ENCODE results near the gene TRRAP.

DNA sequence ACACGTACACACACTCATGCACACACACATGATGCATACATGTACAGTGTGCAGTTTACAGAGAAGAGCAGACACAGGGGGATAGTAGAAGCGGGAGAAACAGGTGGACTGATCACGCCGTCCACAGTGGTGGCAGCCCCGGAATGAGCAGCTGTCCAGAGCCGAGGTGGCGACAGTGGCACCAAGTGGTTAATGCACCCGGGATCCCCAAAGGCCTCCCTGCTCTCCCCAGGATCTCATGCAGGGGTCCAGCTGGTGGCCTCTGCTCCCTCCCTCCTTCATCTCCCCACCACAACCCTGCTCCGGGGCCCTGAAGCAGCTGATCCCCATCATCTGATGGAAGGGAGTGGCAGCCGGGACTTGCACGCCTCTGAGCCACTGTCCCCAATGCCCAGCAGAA lies 38.2 kb upstream of the TRRAP start:
- TF ChIP-seq, protein P1, sequence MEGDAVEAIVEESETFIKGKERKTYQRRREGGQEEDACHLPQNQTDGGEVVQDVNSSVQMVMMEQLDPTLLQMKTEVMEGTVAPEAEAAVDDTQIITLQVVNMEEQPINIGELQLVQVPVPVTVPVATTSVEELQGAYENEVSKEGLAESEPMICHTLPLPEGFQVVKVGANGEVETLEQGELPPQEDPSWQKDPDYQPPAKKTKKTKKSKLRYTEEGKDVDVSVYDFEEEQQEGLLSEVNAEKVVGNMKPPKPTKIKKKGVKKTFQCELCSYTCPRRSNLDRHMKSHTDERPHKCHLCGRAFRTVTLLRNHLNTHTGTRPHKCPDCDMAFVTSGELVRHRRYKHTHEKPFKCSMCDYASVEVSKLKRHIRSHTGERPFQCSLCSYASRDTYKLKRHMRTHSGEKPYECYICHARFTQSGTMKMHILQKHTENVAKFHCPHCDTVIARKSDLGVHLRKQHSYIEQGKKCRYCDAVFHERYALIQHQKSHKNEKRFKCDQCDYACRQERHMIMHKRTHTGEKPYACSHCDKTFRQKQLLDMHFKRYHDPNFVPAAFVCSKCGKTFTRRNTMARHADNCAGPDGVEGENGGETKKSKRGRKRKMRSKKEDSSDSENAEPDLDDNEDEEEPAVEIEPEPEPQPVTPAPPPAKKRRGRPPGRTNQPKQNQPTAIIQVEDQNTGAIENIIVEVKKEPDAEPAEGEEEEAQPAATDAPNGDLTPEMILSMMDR (IDR thresholded peaks at IDR 0.05): no peak
- TF ChIP-seq EP300 (IDR thresholded peaks at IDR 0.05): no peak
